ENCODE results near the gene VHLL.

Gene VHLL

GRCh38 chr1:156283521-156283920 is 15.6 kb downstream of the VHLL start:
- no peak for DNase-seq (ENCODE audit: low read depth)
- H3K4me3 ChIP-seq (ENCODE audit: control insufficient read depth, low read depth, low read length), result peak overlapping the region; percentile 93
- no peak for TF ChIP-seq CTCF (conservative IDR thresholded peaks at IDR 0.05; ENCODE audit: control insufficient read depth, insufficient read depth, low read depth, low read length)

- TF ChIP-seq CTCF (conservative IDR thresholded peaks at IDR 0.05; ENCODE audit: control insufficient read depth, insufficient read depth, low read depth, low read length), result no peak
- H3K4me3 ChIP-seq (ENCODE audit: control insufficient read depth, low read depth, low read length), result peak within 1 kb of the TSS; percentile 97
- DNase-seq (ENCODE audit: low read depth), result peak; percentile 99
Measured at GRCh38 chr1:156282479-156283222, 16.5 kb downstream of the VHLL start, which contains the start of gene SMG5. Gene SMG5, minus strand, starts transcription at chr1:156282825. Its CDS starts 145 bp downstream, at chr1:156282680.

GRCh38 chr1:156281693-156282478 is 17.2 kb downstream of the VHLL start:
- peak; percentile 46 for DNase-seq (ENCODE audit: low read depth)

GRCh38 chr1:156281281-156281680 is 17.8 kb downstream of the VHLL start:
- H3K4me3 ChIP-seq (ENCODE audit: control insufficient read depth, low read depth, low read length), result peak overlapping the region; percentile 97
- DNase-seq (ENCODE audit: low read depth), result peak; percentile 57

More at GRCh38 chr1:156281693-156282478, 17.2 kb downstream of the VHLL start:
- TF ChIP-seq CTCF (conservative IDR thresholded peaks at IDR 0.05; ENCODE audit: control insufficient read depth, insufficient read depth, low read depth, low read length), result no peak
- peak overlapping the region; percentile 97 for H3K4me3 ChIP-seq (ENCODE audit: control insufficient read depth, low read depth, low read length)

GRCh38 chr1:156279837-156280236 is 19.3 kb downstream of the VHLL start:
- H3K4me3 ChIP-seq (ENCODE audit: control insufficient read depth, low read depth, low read length), result no peak overlapping the region
- TF ChIP-seq CTCF (conservative IDR thresholded peaks at IDR 0.05; ENCODE audit: control insufficient read depth, insufficient read depth, low read depth, low read length), result no peak
- no peak for DNase-seq (ENCODE audit: low read depth)

More at GRCh38 chr1:156281281-156281680, 17.8 kb downstream of the VHLL start:
- peak; percentile 7 for TF ChIP-seq CTCF (conservative IDR thresholded peaks at IDR 0.05; ENCODE audit: control insufficient read depth, insufficient read depth, low read depth, low read length)

- no peak for TF ChIP-seq CTCF (conservative IDR thresholded peaks at IDR 0.05; ENCODE audit: control insufficient read depth, insufficient read depth, low read depth, low read length)
- peak; percentile 51 for DNase-seq (ENCODE audit: low read depth)
- H3K4me3 ChIP-seq (ENCODE audit: control insufficient read depth, low read depth, low read length), result no peak overlapping the region
Measured at GRCh38 chr1:156276966-156277381, 22.1 kb downstream of the VHLL start.

Measured in fibroblast of mammary gland (primary cell).